ENCODE measurements around the gene KPNA1.

KPNA1 gene

DNA sequence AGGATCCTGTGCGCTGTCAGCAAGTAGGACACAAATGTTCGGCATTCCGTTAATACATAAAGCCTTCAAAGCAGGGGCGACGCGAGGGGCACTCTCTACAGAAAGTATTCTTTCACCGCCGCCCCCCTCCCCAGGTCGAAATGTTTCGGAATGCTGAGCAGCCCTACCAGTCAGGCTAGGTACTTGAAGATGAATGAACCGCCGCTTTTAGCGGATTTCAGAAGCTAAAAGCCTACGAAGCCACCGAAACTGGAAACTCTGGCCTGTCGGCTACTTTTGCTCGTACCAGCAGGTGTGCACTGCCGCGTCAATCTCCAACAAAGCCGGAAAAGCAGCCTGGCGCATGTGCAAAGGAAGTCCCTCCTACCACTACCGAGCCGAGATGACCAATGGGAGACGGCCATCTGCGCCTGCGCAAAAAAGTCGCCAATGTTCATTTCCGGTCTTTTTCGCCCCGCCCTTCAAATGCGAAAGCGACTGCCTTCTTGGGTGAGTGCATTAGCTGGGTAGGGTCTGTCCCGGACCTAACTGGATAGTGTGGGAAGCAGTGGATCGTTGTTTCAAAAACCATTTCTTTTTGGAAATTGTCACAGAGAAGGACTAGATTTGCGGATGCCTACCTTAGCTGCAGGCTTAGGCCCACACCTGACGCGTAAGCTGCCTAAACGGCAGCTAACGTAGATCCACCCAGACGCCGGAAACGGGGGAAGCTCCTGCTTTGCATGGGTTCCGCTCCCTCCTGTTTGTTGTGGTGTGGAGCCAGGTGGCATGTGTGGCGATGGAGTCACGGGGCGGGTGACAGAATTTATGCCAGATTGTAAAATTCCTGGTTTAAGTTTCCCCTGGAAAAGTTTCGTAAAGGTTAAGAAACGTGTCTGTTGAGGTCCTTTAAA lies 98.7 kb downstream of the KPNA1 start, which contains the start of gene WDR5B:
TSS of gene WDR5B (minus strand) at position 301 of the 893 bp plus-strand sequence. CDS start 534 bp downstream, outside the sequence.
- DNase-seq (ENCODE audit: low read depth in 2 of 2) = peak; percentile 97 to 98

DNA sequence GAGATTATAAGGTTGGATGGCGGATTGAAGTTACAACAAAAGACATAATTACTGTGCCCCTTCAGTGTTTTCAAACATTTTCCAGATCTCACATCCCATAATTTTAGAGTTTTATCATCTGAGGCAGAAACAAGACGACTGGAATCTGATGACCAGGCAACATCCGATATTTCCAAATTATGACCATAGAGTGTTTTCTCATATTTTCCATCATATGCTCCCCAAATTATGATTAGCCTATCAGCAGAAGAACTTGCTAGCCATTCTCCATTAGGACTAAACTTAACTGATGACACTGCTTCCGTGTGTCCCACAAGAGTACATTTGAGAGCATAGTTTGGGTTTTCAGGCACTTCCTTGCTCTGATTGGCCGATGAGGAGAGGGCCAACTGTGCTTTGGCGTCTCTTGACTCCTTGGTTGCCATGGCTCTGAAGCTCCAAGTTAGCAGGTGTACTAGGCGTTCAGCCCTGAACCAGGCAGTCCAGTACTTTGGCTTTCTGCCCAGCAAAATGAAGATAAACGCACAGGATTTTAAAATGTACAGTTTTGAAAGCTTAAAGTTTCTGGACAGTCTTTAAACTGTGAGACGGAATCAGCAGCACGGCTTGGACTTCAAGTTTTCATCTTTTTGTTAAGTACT lies 99.5 kb downstream of the KPNA1 start:
- no peak for DNase-seq (ENCODE audit: low read depth in 2 of 2)

DNA sequence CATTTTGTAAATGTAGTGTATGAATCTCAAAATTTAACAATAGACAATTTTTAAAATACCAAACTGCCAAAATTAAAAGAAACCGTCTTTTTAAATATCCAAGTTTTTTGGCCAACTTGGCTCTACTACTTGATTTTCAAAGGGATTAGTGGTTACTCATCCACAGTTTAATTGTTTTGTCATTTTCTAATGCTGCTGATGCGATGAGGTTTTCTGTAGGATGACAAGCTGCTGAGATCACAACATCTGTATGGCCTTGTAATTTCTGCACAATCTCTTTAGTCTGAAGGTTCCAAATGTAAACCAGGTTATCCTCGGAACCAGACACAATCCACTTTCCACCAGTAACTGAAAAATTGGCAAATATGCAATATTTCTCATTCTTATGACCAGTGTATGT lies 100.3 kb downstream of the KPNA1 start:
- no peak for DNase-seq (ENCODE audit: low read depth in 2 of 2)

DNA sequence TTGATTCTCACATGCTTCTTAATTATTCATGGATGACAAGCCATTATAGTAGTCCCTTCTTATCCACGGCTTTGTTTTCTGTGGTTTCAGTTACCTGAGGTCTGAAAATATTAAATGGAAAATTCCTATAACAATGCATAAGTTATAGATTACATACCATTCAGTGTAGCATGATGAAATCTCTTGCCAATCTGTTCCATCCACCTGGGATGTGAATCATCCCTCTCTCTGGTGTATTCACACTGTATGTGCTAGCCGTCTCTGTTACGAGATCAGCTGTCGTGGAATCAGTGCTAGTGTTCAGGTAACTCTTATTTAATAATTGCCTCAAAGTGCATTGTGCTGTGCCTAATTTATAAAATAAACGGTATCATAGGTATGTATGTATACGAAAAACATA lies 104.1 kb downstream of the KPNA1 start:
- DNase-seq (ENCODE audit: low read depth in 2 of 2) = no peak

DNA sequence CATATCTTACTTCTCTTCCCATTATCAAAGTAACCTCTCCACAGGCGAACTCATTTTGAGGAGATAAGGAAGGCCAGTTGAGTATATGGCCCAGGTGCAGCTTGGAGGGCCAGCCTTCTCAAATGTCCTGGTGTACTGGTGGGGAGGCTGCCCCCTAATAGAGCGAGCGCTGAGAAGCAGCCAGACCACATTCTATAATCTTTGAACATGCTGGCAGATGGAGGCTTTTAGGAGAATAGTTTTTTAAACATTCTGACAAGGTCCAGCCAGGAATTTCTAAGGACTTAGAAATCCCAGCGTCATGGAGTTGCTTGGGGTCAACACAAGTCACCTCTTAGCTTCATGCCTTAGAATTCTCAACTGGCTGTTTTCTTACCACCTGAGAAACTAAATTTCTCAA lies 104.6 kb downstream of the KPNA1 start:
- no peak for DNase-seq (ENCODE audit: low read depth in 2 of 2)

DNA sequence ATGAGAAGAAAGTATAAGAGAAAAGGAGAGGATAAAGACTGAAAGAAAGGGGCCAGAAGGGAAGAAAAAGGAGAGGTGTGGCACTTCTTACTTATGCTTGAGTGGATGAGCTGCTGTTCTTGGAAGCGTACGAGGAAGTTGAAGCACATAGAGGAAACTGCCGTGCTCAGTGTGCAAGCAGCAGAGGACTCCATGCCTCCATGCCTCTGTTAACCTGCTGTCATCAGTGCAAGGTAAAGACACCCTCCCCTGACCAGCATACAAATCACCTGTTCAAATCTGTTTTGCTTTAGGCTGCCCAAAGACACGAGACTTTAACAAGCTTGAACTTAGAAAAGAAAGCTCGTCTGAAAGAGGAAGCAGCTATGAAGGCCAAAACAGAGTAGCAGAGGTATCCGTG lies 105.3 kb downstream of the KPNA1 start:
- DNase-seq (ENCODE audit: low read depth in 2 of 2) = no peak

DNA sequence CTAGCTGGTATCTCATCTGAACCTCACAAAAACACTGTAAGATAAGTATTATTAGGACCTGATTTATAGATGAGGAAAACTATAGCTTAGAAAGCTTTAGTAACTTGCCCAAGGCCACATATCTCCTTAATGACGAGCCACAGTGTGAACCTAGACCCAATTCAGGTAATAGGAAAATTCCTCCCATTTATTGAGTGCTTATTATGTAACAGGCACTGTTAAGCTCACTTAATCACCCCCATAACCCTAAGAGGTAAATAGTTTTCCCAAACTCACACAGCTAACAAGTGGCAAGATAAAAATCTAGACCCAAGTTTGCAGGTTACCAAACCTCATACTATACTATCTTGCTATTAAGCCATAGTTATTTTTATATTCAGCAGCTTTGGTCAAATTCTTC lies 106.8 kb downstream of the KPNA1 start:
- no peak for DNase-seq (ENCODE audit: low read depth in 2 of 2)

DNA sequence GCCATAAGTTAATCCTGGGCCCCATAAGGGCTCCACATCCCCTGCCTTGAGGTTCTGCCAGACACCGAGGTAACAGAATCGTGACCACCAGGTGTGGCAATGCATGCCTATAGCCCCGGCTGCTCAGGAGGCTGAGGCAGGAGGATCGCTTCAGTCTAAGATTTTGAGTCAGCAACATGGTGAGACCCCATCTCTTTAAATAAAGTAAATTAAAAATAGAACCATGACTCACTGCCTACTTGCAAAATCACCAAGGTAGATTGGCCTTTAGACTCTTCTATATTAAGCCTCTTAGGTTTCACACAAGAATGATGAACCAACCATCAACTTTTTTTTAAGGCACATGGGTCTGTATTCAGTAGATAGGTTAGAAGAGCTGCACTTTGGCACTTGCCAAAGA lies 108.5 kb downstream of the KPNA1 start:
- no peak for DNase-seq (ENCODE audit: low read depth in 2 of 2)

DNA sequence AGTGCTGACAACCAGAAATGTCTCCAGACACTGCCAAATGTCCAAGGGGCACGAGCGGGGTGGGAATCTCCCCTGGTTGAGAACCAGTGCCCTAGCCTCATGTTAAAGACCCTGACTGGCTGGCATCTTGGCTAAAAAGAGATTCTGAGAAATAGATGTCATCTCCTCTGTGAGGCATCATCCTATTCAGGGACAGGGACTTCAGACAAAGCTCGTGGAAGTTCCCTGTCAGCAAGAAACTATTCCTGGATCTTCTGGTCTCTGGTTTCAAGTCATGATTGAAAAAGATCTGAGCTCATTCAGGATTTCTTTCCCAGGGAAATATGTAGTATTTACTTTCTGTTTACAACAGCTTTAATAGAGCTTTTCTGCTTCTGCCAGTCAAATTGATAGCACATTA lies 109.7 kb downstream of the KPNA1 start:
- DNase-seq (ENCODE audit: low read depth in 2 of 2) = no peak

DNA sequence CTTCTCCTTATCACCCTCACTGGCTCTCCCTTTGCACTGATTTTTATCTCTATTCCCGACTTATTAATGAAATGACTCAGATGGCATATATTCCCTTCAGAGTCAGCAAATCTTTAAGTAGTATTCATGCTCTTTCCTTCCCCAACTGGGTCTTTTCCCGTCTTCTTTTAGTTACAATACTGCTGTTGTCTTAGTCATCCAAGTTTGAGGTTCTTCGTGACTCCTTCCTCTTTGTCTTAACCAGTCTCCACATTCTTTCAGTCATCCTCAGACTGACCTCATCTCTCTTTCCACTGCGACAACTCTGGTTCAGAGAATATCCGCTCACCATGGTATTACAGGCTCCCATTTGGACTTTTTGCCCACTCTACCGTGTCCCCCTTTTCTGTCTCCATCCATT lies 111.2 kb downstream of the KPNA1 start:
- DNase-seq (ENCODE audit: low read depth in 2 of 2) = no peak

DNA sequence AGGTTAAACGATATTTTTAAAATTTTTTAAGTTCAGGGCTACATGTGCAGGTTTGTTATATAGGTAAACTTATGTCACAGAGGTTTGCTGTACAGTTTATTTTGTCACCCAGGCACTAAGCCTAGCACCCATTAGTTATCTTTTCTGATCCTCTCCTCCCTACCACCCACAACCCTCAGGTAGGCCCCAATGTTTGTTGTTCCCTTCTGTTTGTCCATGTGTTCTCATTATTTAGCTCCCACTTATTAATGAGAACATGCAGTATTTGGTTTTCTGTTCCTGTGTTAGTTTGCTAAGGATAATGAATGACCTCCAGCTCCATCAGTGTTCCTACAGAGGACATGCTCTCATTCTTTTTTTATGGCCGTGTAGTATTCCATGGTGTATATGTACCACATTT lies 115.8 kb downstream of the KPNA1 start:
- DNase-seq (ENCODE audit: low read depth in 2 of 2) = no peak

DNA sequence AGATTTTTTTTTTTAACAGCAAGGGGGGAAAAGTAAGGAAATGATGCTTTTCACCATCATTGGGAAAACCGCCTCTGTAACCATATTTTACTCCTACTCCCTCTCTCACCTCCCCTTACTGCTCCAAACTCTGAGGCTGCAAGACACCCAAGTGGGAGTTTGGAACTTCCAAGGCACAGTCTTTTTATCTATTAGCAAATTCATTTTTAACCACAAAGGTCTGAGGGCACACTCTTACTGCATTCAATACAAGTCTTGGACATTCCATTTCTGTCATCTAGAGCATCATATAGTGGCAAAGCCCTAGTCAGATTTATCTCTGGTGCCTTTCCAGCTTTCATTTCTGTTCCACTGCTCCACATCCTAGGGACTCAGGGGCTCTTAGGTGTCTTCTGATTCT lies 117.5 kb downstream of the KPNA1 start:
- no peak for DNase-seq (ENCODE audit: low read depth in 2 of 2)

DNA sequence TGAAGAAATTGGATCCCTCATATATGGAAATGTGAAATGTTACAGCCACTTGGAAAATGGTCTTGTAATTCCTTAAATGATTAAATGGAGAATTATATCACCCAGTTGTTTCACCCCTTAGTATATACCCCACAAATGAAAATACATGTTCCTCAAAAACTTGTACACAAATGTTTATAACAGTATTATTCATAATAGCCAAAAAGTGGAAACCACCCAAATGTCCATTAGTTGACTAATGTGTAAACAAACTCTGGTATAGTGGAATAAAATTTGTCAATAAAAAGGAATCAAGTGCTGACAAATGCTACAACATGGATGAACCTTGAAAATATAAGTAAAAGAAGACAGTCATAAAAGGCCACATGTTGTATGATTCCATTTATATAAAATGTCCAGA lies 118.2 kb downstream of the KPNA1 start:
- no peak for DNase-seq (ENCODE audit: low read depth in 2 of 2)

DNA sequence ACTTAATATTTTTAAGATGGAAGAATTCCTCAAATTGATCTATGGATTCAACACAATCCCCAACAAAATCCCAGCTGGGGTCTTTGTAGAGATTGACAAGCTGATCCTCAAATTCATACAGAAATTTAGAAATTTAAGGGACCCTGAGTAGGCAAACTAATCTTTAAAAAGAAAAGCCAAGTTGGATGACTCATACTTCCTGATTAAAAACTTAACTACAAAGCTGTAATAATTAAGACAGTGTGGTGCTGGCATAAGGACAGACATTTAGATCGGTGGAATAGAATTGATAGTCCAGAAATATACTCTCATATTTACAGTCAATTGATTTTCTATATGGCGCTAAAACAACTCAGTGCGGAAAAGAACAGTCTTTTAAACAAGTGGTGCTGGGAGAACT lies 119.2 kb downstream of the KPNA1 start:
- DNase-seq (ENCODE audit: low read depth in 2 of 2) = no peak

DNA sequence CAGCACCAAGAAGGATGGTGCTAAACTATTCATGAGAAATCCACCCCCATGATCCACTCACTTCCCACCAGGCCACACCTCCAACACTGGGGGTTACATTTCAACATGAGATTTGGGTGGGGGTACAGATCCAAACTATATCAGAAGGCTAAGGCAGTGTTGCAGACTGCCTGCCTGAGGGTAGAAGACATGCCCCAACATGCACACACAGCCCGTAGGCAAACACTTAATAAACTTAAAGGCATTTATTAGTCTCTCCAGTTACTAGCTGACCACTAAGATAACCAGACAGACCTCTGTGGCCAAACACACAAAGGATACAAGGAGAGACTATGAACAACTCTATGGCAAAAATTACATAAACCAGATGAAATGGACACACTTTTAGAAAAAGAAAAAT lies 120.6 kb downstream of the KPNA1 start:
- no peak for DNase-seq (ENCODE audit: low read depth in 2 of 2)

DNA sequence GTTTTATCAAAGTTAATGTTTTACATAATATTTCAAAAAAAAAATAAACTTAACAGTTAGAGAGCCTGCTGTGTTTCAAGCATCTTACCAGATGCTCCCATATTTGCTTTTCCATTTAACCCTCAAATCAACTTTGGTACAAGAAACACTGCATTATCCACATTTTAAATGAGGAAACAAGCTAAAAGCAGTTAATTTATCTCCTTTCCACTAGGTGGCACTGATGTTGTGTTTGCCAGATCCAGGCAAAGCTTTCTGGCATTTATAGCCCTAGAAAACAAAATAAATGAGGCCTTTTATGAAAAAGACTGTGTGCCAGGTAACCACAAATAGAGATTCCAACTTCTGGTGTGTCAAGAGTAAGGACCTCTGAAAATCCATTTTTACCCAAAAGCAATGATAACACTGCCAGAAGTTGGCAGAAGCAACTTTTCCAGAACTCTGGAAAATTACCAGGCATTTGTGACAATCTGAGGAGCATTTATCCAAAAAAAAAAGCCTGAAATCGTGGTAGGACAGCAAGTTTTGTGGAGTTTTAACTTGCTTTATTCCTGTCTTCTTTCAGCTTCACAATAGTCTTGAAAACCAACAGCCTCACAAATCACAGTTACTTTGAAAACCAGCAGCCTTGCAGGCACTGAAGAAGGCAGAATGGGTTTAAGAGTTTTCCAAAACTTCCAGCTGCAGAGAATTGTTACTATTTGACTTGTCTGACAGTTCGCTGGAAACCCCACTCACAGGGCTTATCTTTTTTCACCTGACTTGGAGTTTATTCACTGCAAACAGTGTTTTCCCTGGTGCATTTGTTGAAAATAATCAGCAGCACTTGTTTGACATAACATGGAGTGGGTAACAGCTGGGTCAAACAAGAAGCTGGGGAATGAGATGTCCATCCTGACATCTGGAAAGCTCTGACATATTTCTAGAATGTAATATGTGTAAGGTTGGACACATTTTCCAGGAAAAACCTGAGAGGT lies 121.6 kb downstream of the KPNA1 start:
- DNase-seq (ENCODE audit: low read depth in 2 of 2) = no peak

DNA sequence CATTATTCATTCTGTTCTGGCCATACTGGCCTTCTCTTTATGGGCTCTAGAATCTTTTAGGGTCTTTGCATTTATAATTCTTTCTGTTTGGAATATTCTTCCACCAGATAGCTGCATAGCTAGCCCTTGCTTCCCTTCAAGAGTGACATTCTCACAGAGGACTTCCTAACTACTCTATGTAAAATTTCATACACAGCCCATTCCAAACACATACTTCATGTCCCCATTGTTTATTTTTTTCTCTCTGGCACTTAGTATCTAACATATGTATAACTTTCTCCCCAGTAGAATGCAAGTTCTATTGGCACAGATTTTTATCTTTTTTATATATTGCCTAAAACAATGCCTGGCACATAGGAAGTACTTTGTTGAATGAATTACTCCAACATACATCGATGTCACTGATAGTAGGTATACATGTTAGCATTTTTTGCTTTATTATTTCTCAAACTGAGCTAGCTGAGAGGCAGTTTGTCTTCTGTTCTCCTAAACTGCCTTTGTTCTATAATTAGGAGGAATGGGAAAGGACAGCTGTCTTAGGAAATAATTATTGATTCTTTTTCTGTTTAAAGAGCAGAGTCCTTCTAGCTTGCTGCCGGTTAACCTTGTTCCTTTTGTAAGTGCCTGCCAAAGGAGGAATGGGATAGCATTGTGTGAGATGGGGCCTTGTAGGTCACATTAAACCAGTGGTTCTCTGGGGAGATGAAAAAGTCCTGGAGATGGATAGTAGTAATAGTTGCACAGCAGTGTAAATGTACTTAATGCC lies 122.9 kb downstream of the KPNA1 start:
- no peak for DNase-seq (ENCODE audit: low read depth in 2 of 2)

DNA sequence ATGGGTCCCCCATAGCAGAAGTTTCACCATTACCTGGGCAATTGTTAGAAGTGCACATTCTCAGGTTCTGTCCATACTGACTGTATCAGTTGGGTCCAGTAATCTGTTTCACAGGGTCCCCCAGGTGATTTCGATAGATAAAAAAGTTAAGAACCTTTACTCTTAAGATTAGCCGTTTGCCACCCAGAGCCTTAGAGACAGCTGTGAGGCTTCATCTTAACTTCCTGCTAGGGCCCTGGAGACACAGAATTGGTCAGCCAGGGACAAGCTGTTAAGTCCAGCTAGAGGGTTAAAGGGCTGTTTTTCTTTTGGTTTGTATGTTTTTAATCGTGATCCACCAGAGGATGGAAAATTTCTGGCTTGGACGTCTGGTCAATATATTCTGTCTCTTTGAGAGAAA lies 124.1 kb downstream of the KPNA1 start:
- no peak for DNase-seq (ENCODE audit: low read depth in 2 of 2)

DNA sequence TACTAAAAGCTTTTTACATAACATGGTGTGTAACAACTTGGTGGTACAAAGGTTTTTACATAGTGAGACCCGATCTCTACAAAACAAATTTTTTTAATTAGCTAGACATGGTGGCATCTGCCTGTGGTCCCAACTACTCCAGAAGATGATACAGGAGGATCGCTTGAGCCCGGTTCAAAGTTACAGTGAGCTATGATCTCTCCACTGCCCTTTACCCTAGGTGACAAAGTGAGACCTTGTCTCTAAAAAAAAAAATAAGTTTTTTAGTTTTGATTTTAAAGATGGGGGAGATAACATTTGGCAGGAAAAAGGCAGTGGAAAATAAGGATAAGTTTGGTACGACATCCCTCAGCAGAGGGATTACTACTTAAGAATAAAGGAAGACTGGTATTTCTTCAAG lies 124.8 kb downstream of the KPNA1 start:
- no peak for DNase-seq (ENCODE audit: low read depth in 2 of 2)

DNA sequence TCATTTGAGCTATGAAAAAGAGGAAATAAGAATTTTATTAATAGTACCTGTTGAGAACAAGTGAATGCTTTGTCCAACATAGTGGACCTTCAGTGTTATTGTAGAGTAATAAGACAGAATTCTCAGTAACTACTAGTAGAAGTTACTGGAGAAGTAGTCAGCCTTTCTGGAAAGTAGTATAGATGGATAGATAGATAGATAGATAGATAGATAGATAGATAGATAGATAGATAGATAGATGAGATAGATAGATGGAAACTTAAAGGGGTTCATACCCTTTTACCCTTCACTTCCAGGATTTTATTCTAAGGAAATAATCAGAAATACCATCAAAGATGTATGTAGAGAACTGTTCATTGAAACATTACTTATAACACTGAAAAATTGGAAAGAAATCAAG lies 125.5 kb downstream of the KPNA1 start:
- DNase-seq (ENCODE audit: low read depth in 2 of 2) = no peak

DNA sequence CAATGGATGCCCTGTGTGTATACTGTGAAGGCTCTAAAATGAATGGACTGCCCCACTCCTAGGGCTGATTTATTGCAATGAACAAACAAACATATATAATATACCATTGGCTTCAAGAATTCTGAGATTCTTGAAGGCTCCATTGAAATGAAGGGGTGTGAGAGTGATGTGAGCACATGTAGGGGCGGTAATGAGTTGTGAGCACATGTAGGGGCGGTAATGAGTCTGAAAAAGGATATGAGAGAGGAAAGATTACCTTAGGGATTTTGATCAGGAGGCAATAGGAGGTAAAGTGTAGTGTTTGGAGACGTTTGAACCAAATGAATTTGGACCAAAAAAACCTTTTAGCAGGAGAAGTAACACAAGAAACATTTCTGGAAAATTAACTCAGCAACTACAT lies 127.0 kb downstream of the KPNA1 start:
- no peak for DNase-seq (ENCODE audit: low read depth in 2 of 2)

Measured in activated CD8-positive, alpha-beta memory T cell treated with anti-CD3 and anti-CD28 coated beads for 4 hours (primary cell).